Fibroblast of lung (primary cell): ENCODE measurements around the gene LOXHD1. TPM values are rescaled to one million over a fixed set of nuclear protein-coding genes. Genes with fewer than 3 reads are reported as not detected.
A peak's percentile ranks its signal among the peaks of the same experiment; 100 is the strongest.

Experiments
- DNase-seq, 2 donors: peaks; one replicate each; pipeline versions ENCODE4 v3.0.0 to v3.0.0-alpha.2; 2010; ENCODE audit warnings: low read depth in 2 of 2
- H2AFZ ChIP-seq: 2 replicates; pipeline ENCODE4 v1.5.1; 2012; ENCODE audit warnings: low read length, control low read depth, inconsistent platforms
- H3K27ac ChIP-seq: 2 replicates; pipeline ENCODE4 v1.5.1; 2011; ENCODE audit warnings: low read length, control low read depth; ENCODE audit not compliant: insufficient read depth
- H3K27me3 ChIP-seq: 2 replicates; pipeline ENCODE4 v1.5.1; 2011; ENCODE audit warnings: mild to moderate bottlenecking, low read length; ENCODE audit not compliant: control insufficient read depth, insufficient read depth
- H3K36me3 ChIP-seq: 2 replicates; pipeline ENCODE4 v1.5.1; 2011; ENCODE audit warnings: low read length; ENCODE audit not compliant: control insufficient read depth, insufficient read depth
- H3K4me1 ChIP-seq: 2 replicates; pipeline ENCODE4 v1.5.1; 2011; ENCODE audit warnings: low read length; ENCODE audit not compliant: control insufficient read depth, insufficient read depth; ENCODE audit errors: extremely low read depth
- H3K4me2 ChIP-seq: 2 replicates; pipeline ENCODE4 v1.5.1; 2011; ENCODE audit warnings: low read length, control low read depth; ENCODE audit not compliant: insufficient read depth; ENCODE audit errors: extremely low read depth
- H3K4me3 ChIP-seq, 4 experiments: fragments of 200-600 bp in 1 of 4; sonication (generic) in 1 of 4; replicated peaks in 1 of 4; 2 replicates each; pipeline ENCODE4 v1.5.1; 2011 to 2016; ENCODE audit warnings: low read length in 4 of 4, low read depth in 3 of 4, mild to moderate bottlenecking in 3 of 4, control low read depth in 2 of 4, inconsistent platforms in 1 of 4, mixed read lengths in 1 of 4; ENCODE audit not compliant: insufficient read depth in 1 of 4; ENCODE audit errors: control extremely low read depth in 1 of 4
- H3K79me2 ChIP-seq: 2 replicates; pipeline ENCODE4 v1.5.1; 2012; ENCODE audit warnings: mild to moderate bottlenecking, low read length, inconsistent platforms; ENCODE audit not compliant: control insufficient read depth, insufficient read depth
- H3K9ac ChIP-seq: 2 replicates; pipeline ENCODE4 v1.5.1; 2011; ENCODE audit warnings: mild to moderate bottlenecking, low read length, control low read depth; ENCODE audit not compliant: insufficient read depth
- H3K9me3 ChIP-seq: 2 replicates; pipeline ENCODE4 v1.5.1; 2012; ENCODE audit warnings: low read depth, low read length; ENCODE audit not compliant: control insufficient read depth, insufficient read depth
- H4K20me1 ChIP-seq: 2 replicates; pipeline ENCODE4 v1.5.1; 2011; ENCODE audit warnings: low read length; ENCODE audit not compliant: control insufficient read depth, insufficient read depth; ENCODE audit errors: extremely low read depth
- CTCF ChIP-seq, 2 donors: IDR thresholded peaks in 1 of 2; conservative IDR thresholded peaks in 1 of 2; 1 replicate in 1 of 2; 2 replicates in 1 of 2; pipeline ENCODE4 v1.5.1; 2011 to 2012; ENCODE audit warnings: low read length in 2 of 2, control low read depth in 1 of 2, inconsistent platforms in 1 of 2, low read depth in 1 of 2, mild to moderate bottlenecking in 1 of 2
- EZH2 ChIP-seq: IDR thresholded peaks from 2 replicates; pipeline ENCODE4 v1.5.1; 2012; ENCODE audit warnings: low read length, control low read depth, mild to moderate bottlenecking; ENCODE audit errors: missing control alignments
- polyA plus RNA-seq, 2 donors: library from polyadenylated mRNA; depleted of rRNA in 1 of 2; stranded (reverse) in 1 of 2; unstranded in 1 of 2; fragments of >200 nt; gene quantifications; 2 replicates each; pipeline ENCODE4 v1.2.1, GENCODE V29; 2011 to 2012; ENCODE audit warnings: missing spikeins in 1 of 2
- total RNA-seq: library from RNA; depleted of rRNA; stranded (reverse); fragments of >200 nt; gene quantifications from 2 replicates; pipeline ENCODE4 v1.2.1, GENCODE V29; 2014

LOXHD1 gene
- total and polyA plus RNA-seq, 2 donors (not counting 1 experiment from before 2014, with no cell fraction given), result not detected

- H4K20me1 ChIP-seq, result no peaks in the 10 kb centered on the region
- no peaks in the 10 kb centered on the region for H3K9me3 ChIP-seq
- H3K27me3 ChIP-seq, result no peaks in the 10 kb centered on the region
- no peaks in the 10 kb centered on the region for H3K79me2 ChIP-seq
- H3K27ac ChIP-seq, result no peak overlapping the region
- peak; percentile 27 to 40 for DNase-seq
- no peak overlapping the region for H3K4me3 ChIP-seq
- H3K36me3 ChIP-seq, result no peaks in the 10 kb centered on the region
- no peaks in the 10 kb centered on the region for H3K4me1 ChIP-seq
- TF ChIP-seq EZH2 (no peak), CTCF (conservative IDR thresholded peaks at IDR 0.05 in 1 of 2, IDR thresholded peaks at IDR 0.05 in 1 of 2; ENCODE audit: low read depth in 1 of 2, low read length in 2 of 2) (no peak)
- no peak overlapping the region for H3K4me2 ChIP-seq
- no peak overlapping the region for H2AFZ ChIP-seq
- no peak overlapping the region for H3K9ac ChIP-seq
Observed at GRCh38 chr18:46660957-46661749, 4.1 kb upstream of the LOXHD1 start.

GRCh38 chr18:46659484-46659883, 2.5 kb upstream of the LOXHD1 start:
- Histone ChIP-seq H3K27ac (no peak overlapping the region), H3K27me3 (no peaks in the 10 kb centered on the region), H3K9me3 (no peaks in the 10 kb centered on the region), H3K9ac (no peak overlapping the region), H3K4me3 (no peak overlapping the region), H4K20me1 (no peaks in the 10 kb centered on the region), H3K79me2 (no peaks in the 10 kb centered on the region), H3K36me3 (no peaks in the 10 kb centered on the region), H3K4me1 (no peaks in the 10 kb centered on the region), H2AFZ (no peak overlapping the region), H3K4me2 (no peak overlapping the region)
- DNase-seq, result no peak
- TF ChIP-seq CTCF (conservative IDR thresholded peaks at IDR 0.05 in 1 of 2, IDR thresholded peaks at IDR 0.05 in 1 of 2; ENCODE audit: low read depth in 1 of 2, low read length in 2 of 2) (no peak), EZH2 (no peak)

- H3K27me3 ChIP-seq, result no peaks in the 10 kb centered on the region
- H3K9ac ChIP-seq, result no peak overlapping the region
- H3K4me2 ChIP-seq, result no peak overlapping the region
- DNase-seq, result no peak
- H3K27ac ChIP-seq, result no peak overlapping the region
- no peak overlapping the region for H2AFZ ChIP-seq
- no peak overlapping the region for H3K4me3 ChIP-seq
- H3K9me3 ChIP-seq, result no peaks in the 10 kb centered on the region
- no peaks in the 10 kb centered on the region for H4K20me1 ChIP-seq
- H3K79me2 ChIP-seq, result no peaks in the 10 kb centered on the region
- no peak for TF ChIP-seq EZH2
- no peak for TF ChIP-seq CTCF (conservative IDR thresholded peaks at IDR 0.05 in 1 of 2, IDR thresholded peaks at IDR 0.05 in 1 of 2; ENCODE audit: low read depth in 1 of 2, low read length in 2 of 2)
- H3K36me3 ChIP-seq, result no peaks in the 10 kb centered on the region
- no peaks in the 10 kb centered on the region for H3K4me1 ChIP-seq
Observed at GRCh38 chr18:46656326-46657114, 500 bp downstream of the LOXHD1 start.
